PC-9 (cell line): ENCODE data around the gene FAM117A. TPM values are rescaled to one million over a fixed set of nuclear protein-coding genes. Genes with fewer than 3 reads are reported as not detected.
A peak's percentile ranks its signal among the peaks of the same experiment; 100 is the strongest.

Experiments used
- BruUV-seq: library from RNA; stranded (reverse); fragments of 400-500 nt; replicated peaks from 2 replicates; lab custom pipeline; 2021; lab: Mats Ljungman, UMichigan
- CTCF ChIA-PET: fragments of 300-600 bp; sonication (Branson Sonifier 250); formaldehyde crosslinking; loops from one replicate; lab custom pipeline; 2022; ENCODE audit warnings: antibody characterized with exemption; lab: Charles Lee
- POLR2A ChIA-PET: fragments of 300-600 bp; sonication (Branson Sonifier 250); formaldehyde crosslinking; loops from one replicate; lab custom pipeline; 2022; ENCODE audit warnings: antibody characterized with exemption; ENCODE audit not compliant: unreplicated experiment; lab: Charles Lee
- DNase-seq, 2 experiments: peaks; one replicate each; pipeline versions ENCODE4 v3.0.0 to v3.0.0-alpha.2; 2015 to 2022; ENCODE audit warnings: mixed read lengths in 1 of 2
- H2AFZ ChIP-seq: fragments of 200-600 bp; sonication (generic); 2 replicates; pipeline ENCODE4 v1.8.1; 2017; ENCODE audit warnings: antibody characterized with exemption
- H3F3A ChIP-seq: fragments of 200-600 bp; sonication (generic); 2 replicates; pipeline ENCODE4 v1.8.1; 2017; ENCODE audit warnings: antibody characterized with exemption, mild to moderate bottlenecking, low read depth; ENCODE audit not compliant: insufficient read depth
- H3K27ac ChIP-seq: fragments of 200-600 bp; sonication (generic); 2 replicates; pipeline ENCODE4 v1.6.1; 2016; ENCODE audit warnings: mixed run types
- H3K27me3 ChIP-seq: fragments of 200-600 bp; sonication (generic); 2 replicates; pipeline ENCODE4 v1.6.1; 2016; ENCODE audit warnings: low read depth, mixed run types; ENCODE audit not compliant: insufficient read depth
- H3K36me3 ChIP-seq: fragments of 200-600 bp; sonication (generic); 2 replicates; pipeline ENCODE4 v1.6.1; 2016; ENCODE audit warnings: low read depth, mixed run types
- H3K4me1 ChIP-seq: fragments of 200-600 bp; sonication (generic); replicated peaks from 2 replicates; pipeline ENCODE4 v1.6.1; 2016; ENCODE audit warnings: mixed run types; ENCODE audit not compliant: insufficient read depth
- H3K4me2 ChIP-seq: fragments of 200-600 bp; sonication (generic); 2 replicates; pipeline ENCODE4 v1.6.1; 2017; ENCODE audit warnings: mixed run types
- H3K4me3 ChIP-seq: fragments of 200-600 bp; sonication (generic); 2 replicates; pipeline ENCODE4 v1.6.1; 2016; ENCODE audit warnings: mixed run types
- H3K79me2 ChIP-seq: fragments of 200-600 bp; sonication (generic); 2 replicates; pipeline ENCODE4 v1.6.1; 2017; ENCODE audit warnings: low read depth, mixed run types
- H3K9me2 ChIP-seq: fragments of 200-600 bp; sonication (generic); 2 replicates; pipeline ENCODE4 v1.8.1; 2017; ENCODE audit warnings: mild to moderate bottlenecking; ENCODE audit not compliant: insufficient read depth
- H3K9me3 ChIP-seq: fragments of 200-600 bp; sonication (generic); 2 replicates; pipeline ENCODE4 v1.8.1; 2016; ENCODE audit warnings: low read depth; ENCODE audit not compliant: insufficient read depth
- H4K20me1 ChIP-seq: fragments of 200-600 bp; sonication (generic); 2 replicates; pipeline ENCODE4 v1.8.1; 2017; ENCODE audit not compliant: insufficient read depth
- CTCF ChIP-seq: fragments of 200-600 bp; sonication (generic); conservative IDR thresholded peaks from 2 replicates; pipeline ENCODE4 v1.6.1; 2017; ENCODE audit warnings: mixed run types, antibody characterized with exemption, mild to moderate bottlenecking, moderate library complexity
- EZH2 ChIP-seq: fragments of 200-600 bp; sonication (generic); IDR thresholded peaks from 2 replicates; pipeline ENCODE4 v1.8.0; 2017; ENCODE audit warnings: antibody characterized with exemption, low read depth
- intact Hi-C: fragments of 100-400 bp; cut with micrococcal nuclease; formaldehyde crosslinking; loops from one replicate; pipeline ENCODE4 v1.10.0; 2022; ENCODE audit not compliant: unreplicated experiment
- total RNA-seq: library from RNA; stranded (reverse); gene quantifications from 2 replicates; pipeline ENCODE4 v1.2.3, GENCODE V29; 2021

Gene FAM117A
- total RNA-seq, 1 experiment from 2014 or later, result 15.0 TPM

- no peaks in the 10 kb centered on the region for H3F3A ChIP-seq
- H3K9me3 ChIP-seq, result no peaks in the 10 kb centered on the region
- POLR2A ChIA-PET, result interaction anchor here (0.8 kb wide), 1 partner anchor 17 kb away, joined by 4 read pairs; the partner anchor contains the start of gene FAM117A
- CTCF ChIA-PET, result interaction anchor here (1.2 kb wide), 1 partner anchor 38 kb away, joined by 3 read pairs; no protein-coding TSS in a partner anchor
- H4K20me1 ChIP-seq, result no peaks in the 10 kb centered on the region
- H3K79me2 ChIP-seq, result no peaks in the 10 kb centered on the region
- no peak for DNase-seq
- H3K4me1 ChIP-seq, result 0 out of 2 replicates have a peak, but pooled peaks cover 9% of the 10 kb centered on the region
- no peaks in the 10 kb centered on the region for H3K36me3 ChIP-seq
- no peak overlapping the region for H3K27ac ChIP-seq
- no peaks in the 10 kb centered on the region for H3K27me3 ChIP-seq
- no peaks in the 10 kb centered on the region for H3K9me2 ChIP-seq
- H2AFZ ChIP-seq, result no peak overlapping the region
- intact Hi-C loops, result no loop called here
- no peak overlapping the region for H3K4me2 ChIP-seq
- TF ChIP-seq EZH2, result no peak
- TF ChIP-seq CTCF, result no peak
- BruUV-seq, result no TSS peak
- H3K4me3 ChIP-seq, result no peak overlapping the region
Observed at GRCh38 chr17:49746791-49747490, 17.0 kb downstream of the FAM117A start.

DNA sequence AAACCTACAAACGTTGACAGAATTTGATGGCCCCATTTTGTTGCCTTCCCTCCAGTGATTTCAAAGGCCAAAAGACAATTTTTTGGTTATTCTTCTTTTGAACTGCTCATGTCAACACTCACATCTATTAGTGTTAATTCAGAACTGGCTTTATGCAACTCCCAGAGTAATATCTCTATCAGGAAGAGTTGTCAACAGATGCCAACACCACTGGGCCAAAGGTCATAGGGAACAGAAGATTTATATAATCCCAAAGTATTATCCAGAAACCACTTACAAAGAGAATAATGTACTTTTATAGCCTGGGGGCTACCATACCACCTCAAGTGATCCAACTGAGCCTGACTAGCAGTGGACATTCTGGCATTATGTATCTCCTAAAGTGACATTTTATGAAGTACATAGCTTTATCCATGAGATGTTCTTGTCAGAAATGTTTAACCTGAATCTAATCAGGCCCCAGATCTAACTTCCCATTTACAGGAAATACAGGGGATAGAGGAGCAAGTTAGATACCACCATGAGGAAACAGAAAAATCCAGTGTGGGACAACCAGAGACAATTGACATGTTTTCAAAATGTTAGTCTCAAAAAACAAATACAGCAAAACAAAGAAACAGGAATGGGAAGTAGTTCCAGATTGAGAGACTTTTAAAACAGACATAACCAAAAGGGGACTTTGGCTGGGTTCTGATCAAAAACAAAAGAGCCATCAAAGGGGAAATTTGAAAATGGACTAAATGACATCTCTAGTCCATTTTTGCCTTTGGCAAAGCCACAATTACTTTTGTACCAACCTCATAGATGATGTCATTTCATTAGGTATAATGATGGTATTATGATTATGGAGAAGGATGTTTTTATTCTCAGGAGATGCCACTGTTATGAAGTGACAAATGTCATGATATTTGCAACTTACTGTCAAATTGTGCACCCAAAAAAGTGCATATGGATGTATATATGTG lies 18.5 kb downstream of the FAM117A start:
- 0 out of 2 replicates have a peak, but pooled peaks cover 10% of the 10 kb centered on the region for H3K4me1 ChIP-seq
- no peak for DNase-seq
- no peaks in the 10 kb centered on the region for H3K9me3 ChIP-seq
- no peaks in the 10 kb centered on the region for H3K9me2 ChIP-seq
- H3K4me2 ChIP-seq, result no peak overlapping the region
- ChIA-PET POLR2A (no interaction called here), CTCF (no interaction called here)
- no peak overlapping the region for H3K4me3 ChIP-seq
- H3K27ac ChIP-seq, result no peak overlapping the region
- no peaks in the 10 kb centered on the region for H3K79me2 ChIP-seq
- TF ChIP-seq EZH2, result no peak
- no peak for TF ChIP-seq CTCF
- no peaks in the 10 kb centered on the region for H3F3A ChIP-seq
- intact Hi-C loops, result no loop called here
- BruUV-seq, result no TSS peak
- no peaks in the 10 kb centered on the region for H4K20me1 ChIP-seq
- no peaks in the 10 kb centered on the region for H3K36me3 ChIP-seq
- H3K27me3 ChIP-seq, result no peaks in the 10 kb centered on the region
- H2AFZ ChIP-seq, result no peak overlapping the region

DNA sequence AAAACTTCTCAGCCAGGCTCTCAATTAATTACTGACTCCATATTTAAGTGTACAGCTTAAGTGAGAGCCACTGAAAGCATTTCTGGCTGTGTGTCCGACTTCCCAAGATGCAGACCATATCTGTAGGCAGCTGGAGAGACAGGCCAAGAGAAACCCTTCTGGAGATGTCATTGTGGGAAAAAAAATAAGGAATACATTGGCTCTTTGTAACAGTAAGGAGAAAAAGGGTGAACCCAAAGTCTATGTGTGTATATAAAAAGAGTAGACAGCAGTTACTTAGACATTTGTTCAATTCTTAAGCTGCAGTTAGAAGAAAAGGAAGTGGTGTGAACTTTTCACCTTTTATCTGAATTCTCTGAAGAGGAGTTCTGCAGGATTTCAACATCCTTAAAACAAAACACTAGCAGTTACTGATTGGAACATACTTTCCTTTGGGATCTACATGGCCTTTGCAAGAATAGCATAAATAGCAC lies 21.7 kb downstream of the FAM117A start:
- peak in 1 of 2 experiments; percentile 19 for DNase-seq
- H3K4me3 ChIP-seq, result no peak overlapping the region
- H3K4me2 ChIP-seq, result no peak overlapping the region
- H3K27me3 ChIP-seq, result no peaks in the 10 kb centered on the region
- H3K4me1 ChIP-seq, result 0 out of 2 replicates have a peak, but pooled peaks cover 10% of the 10 kb centered on the region
- no peaks in the 10 kb centered on the region for H3K9me2 ChIP-seq
- no TSS peak for BruUV-seq
- no peaks in the 10 kb centered on the region for H3K9me3 ChIP-seq
- H3F3A ChIP-seq, result no peaks in the 10 kb centered on the region
- TF ChIP-seq CTCF, result no peak
- TF ChIP-seq EZH2, result no peak
- POLR2A ChIA-PET, result no interaction called here
- H3K27ac ChIP-seq, result no peak overlapping the region
- no peaks in the 10 kb centered on the region for H3K36me3 ChIP-seq
- no peak overlapping the region for H2AFZ ChIP-seq
- intact Hi-C loops, result no loop called here
- no peaks in the 10 kb centered on the region for H4K20me1 ChIP-seq
- no peaks in the 10 kb centered on the region for H3K79me2 ChIP-seq
- CTCF ChIA-PET, result no interaction called here
